NCI-H524 (cell line): ENCODE results near the gene KCTD17.

Source experiments
- DNase-seq, 2 experiments: peaks; one replicate each; lab custom pipeline; 2025; lab: John Stamatoyannopoulos, UW

KCTD17 gene

GRCh38 chr22:37051391-37052385, at the start of gene KCTD17:
Gene KCTD17 (plus strand): TSS chr22:37051742. CDS start chr22:37051761, 19 bp downstream.
- peak; percentile 18 to 77 for DNase-seq

- peak; percentile 46 to 71 for DNase-seq
Measured at GRCh38 chr22:37001826-37002225, 49.7 kb upstream of the KCTD17 start.

- DNase-seq: no peak
Measured at GRCh38 chr22:37002633-37003032, 48.9 kb upstream of the KCTD17 start.

GRCh38 chr22:37007651-37008050, 43.9 kb upstream of the KCTD17 start:
- DNase-seq: no peak

- no peak for DNase-seq
Measured at GRCh38 chr22:37008365-37008764, 43.2 kb upstream of the KCTD17 start.

GRCh38 chr22:37009490-37009889, 42.1 kb upstream of the KCTD17 start:
- DNase-seq: no peak

GRCh38 chr22:37010174-37010573, 41.4 kb upstream of the KCTD17 start:
- no peak for DNase-seq

- no peak for DNase-seq
Measured at GRCh38 chr22:37010976-37011375, 40.6 kb upstream of the KCTD17 start.

- DNase-seq: no peak
Measured at GRCh38 chr22:37011472-37011871, 40.1 kb upstream of the KCTD17 start.

- DNase-seq: no peak
Measured at GRCh38 chr22:37012262-37012904, 39.2 kb upstream of the KCTD17 start.

- DNase-seq: no peak
Measured at GRCh38 chr22:37012956-37013355, 38.6 kb upstream of the KCTD17 start.

GRCh38 chr22:37014415-37014806, 37.1 kb upstream of the KCTD17 start:
- no peak for DNase-seq

- DNase-seq: no peak
Measured at GRCh38 chr22:37014835-37015586, 36.5 kb upstream of the KCTD17 start.

GRCh38 chr22:37015587-37015878, 36.0 kb upstream of the KCTD17 start:
- DNase-seq: no peak

- DNase-seq: no peak
Measured at GRCh38 chr22:37016134-37016910, 35.2 kb upstream of the KCTD17 start.

- no peak for DNase-seq
Measured at GRCh38 chr22:37017356-37017755, 34.2 kb upstream of the KCTD17 start.

GRCh38 chr22:37018086-37018814, 33.3 kb upstream of the KCTD17 start:
- DNase-seq: no peak

GRCh38 chr22:37018815-37019308, 32.7 kb upstream of the KCTD17 start:
- peak; percentile 46 to 47 for DNase-seq

GRCh38 chr22:37019309-37020191, 32.0 kb upstream of the KCTD17 start, which contains the start of the genes MPST and TST:
Gene MPST (plus strand): TSS chr22:37019742. CDS start chr22:37019837, 95 bp downstream.
Gene TST (minus strand): TSS chr22:37019447. CDS start chr22:37018732, 715 bp downstream.
- DNase-seq: peak; percentile 58 to 75

- peak in 1 of 2 experiments; percentile 55 for DNase-seq
Measured at GRCh38 chr22:37020192-37020479, 31.4 kb upstream of the KCTD17 start.
